Endothelial cell of umbilical vein (primary cell): Measurements from ENCODE around the gene LRP5. TPM values are rescaled to one million over a fixed set of nuclear protein-coding genes. Genes with fewer than 3 reads are reported as not detected.

Experiments
- BruUV-seq: library from RNA; stranded (reverse); fragments of 400-500 nt; replicated peaks from 2 replicates; lab custom pipeline; 2021; lab: Mats Ljungman, UMichigan
- CTCF ChIA-PET: fragments of 300-600, 350-600 bp; sonication (Branson Sonifier 250); formaldehyde crosslinking; loops from one replicate; lab custom pipeline; 2021; ENCODE audit warnings: antibody characterized with exemption, inconsistent platforms; lab: Charles Lee
- POLR2A ChIA-PET: fragments of 300-600, 350-600 bp; sonication (Branson Sonifier 250); formaldehyde crosslinking; loops from one replicate; lab custom pipeline; 2021; ENCODE audit warnings: antibody characterized with exemption, inconsistent platforms; lab: Charles Lee
- DNase-seq: peaks from one replicate; pipeline ENCODE4 v3.0.0-alpha.2; 2011; ENCODE audit warnings: low read depth, low spot score
- FAIRE-seq: peaks from 2 replicates; lab custom pipeline; 2011; peaks lifted over from hg19 to GRCh38; lab: Jason Lieb, UNC
- H2AFZ ChIP-seq: 2 replicates; pipeline ENCODE4 v1.6.0; 2012; ENCODE audit warnings: low read depth, low read length, control low read depth, inconsistent platforms
- H3K27ac ChIP-seq: 2 replicates; pipeline ENCODE4 v1.5.1; 2011; ENCODE audit warnings: low read depth, mild to moderate bottlenecking, control low read depth, low read length, moderate library complexity; ENCODE audit not compliant: insufficient read depth
- H3K27me3 ChIP-seq, 2 experiments: 2 replicates each; pipeline versions ENCODE4 v1.6.0 to v1.6.1; 2011; ENCODE audit warnings: low read length in 2 of 2, mixed read lengths in 1 of 2; ENCODE audit not compliant: control insufficient read depth in 2 of 2, insufficient read depth in 2 of 2
- H3K36me3 ChIP-seq, 2 experiments: 2 replicates in 1 of 2; 3 replicates in 1 of 2; pipeline ENCODE4 v1.5.1; 2011; ENCODE audit warnings: low read length in 2 of 2, mild to moderate bottlenecking in 1 of 2, moderate library complexity in 1 of 2; ENCODE audit not compliant: control insufficient read depth in 2 of 2, insufficient read depth in 2 of 2; ENCODE audit errors: extremely low read depth in 1 of 2
- H3K4me1 ChIP-seq: 3 replicates; pipeline ENCODE4 v1.5.1; 2011; ENCODE audit warnings: mild to moderate bottlenecking, low read length; ENCODE audit not compliant: control insufficient read depth, insufficient read depth; ENCODE audit errors: extremely low read depth
- H3K4me2 ChIP-seq: 2 replicates; pipeline ENCODE4 v1.6.1; 2011; ENCODE audit warnings: low read length, control low read depth, mixed read lengths; ENCODE audit not compliant: insufficient read depth
- H3K4me3 ChIP-seq, 3 experiments: fragments of 200-600 bp in 1 of 3; sonication (generic), shearing (Covaris generic) in 1 of 3; replicated peaks in 1 of 3; 2 replicates each; pipeline ENCODE4 v1.5.1; 2011 to 2016; ENCODE audit warnings: control low read depth in 3 of 3, low read length in 3 of 3, mild to moderate bottlenecking in 2 of 3, inconsistent platforms in 1 of 3, low read depth in 1 of 3, moderate library complexity in 1 of 3; ENCODE audit not compliant: insufficient read depth in 1 of 3
- H3K79me2 ChIP-seq: 2 replicates; pipeline ENCODE4 v1.6.0; 2012; ENCODE audit warnings: low read length, inconsistent platforms; ENCODE audit not compliant: control insufficient read depth, insufficient read depth
- H3K9ac ChIP-seq: replicated peaks from 2 replicates; pipeline ENCODE3; 2011; ENCODE audit warnings: low read length, control low read depth; ENCODE audit not compliant: insufficient read depth; ENCODE audit errors: extremely low read depth
- H3K9me1 ChIP-seq: replicated peaks from 3 replicates; pipeline ENCODE4 v1.6.0; 2011; ENCODE audit warnings: mild to moderate bottlenecking, low read length; ENCODE audit not compliant: control insufficient read depth, insufficient read depth; ENCODE audit errors: extremely low read depth
- H3K9me3 ChIP-seq: replicated peaks from 2 replicates; pipeline ENCODE4 v1.5.1; 2012; ENCODE audit warnings: low read length, inconsistent platforms; ENCODE audit not compliant: control insufficient read depth, insufficient read depth
- H4K20me1 ChIP-seq: replicated peaks from 2 replicates; pipeline ENCODE3; 2011; ENCODE audit warnings: mild to moderate bottlenecking, low read length; ENCODE audit not compliant: control insufficient read depth, insufficient read depth; ENCODE audit errors: extremely low read depth
- EZH2 ChIP-seq: IDR thresholded peaks from 2 replicates; pipeline ENCODE4 v1.6.1; 2012; ENCODE audit warnings: borderline replicate concordance, low read depth, mild to moderate bottlenecking, moderate library complexity, low read length, inconsistent platforms; ENCODE audit not compliant: severe bottlenecking
- FOS ChIP-seq: IDR thresholded peaks from 2 replicates; pipeline ENCODE4 v1.6.1; 2011; ENCODE audit warnings: mild to moderate bottlenecking, low read length, moderate library complexity, borderline replicate concordance; ENCODE audit not compliant: insufficient read depth
- GATA2 ChIP-seq: IDR thresholded peaks from 2 replicates; pipeline ENCODE4 v1.7.0; 2011; ENCODE audit warnings: low read depth, mild to moderate bottlenecking, moderate library complexity, mixed read lengths, low read length; ENCODE audit not compliant: insufficient read length, insufficient read depth
- JUN ChIP-seq: IDR thresholded peaks from 2 replicates; pipeline ENCODE4 v1.6.1; 2011; ENCODE audit warnings: borderline replicate concordance, low read depth; ENCODE audit not compliant: insufficient read length, insufficient read depth
- MAX ChIP-seq: IDR thresholded peaks from 2 replicates; pipeline ENCODE4 v1.6.1; 2011; ENCODE audit not compliant: insufficient read depth, insufficient read length
- MYC ChIP-seq: IDR thresholded peaks from one replicate; pipeline ENCODE4 v1.6.1; 2011; ENCODE audit warnings: mild to moderate bottlenecking, low read depth, low read length
- POLR2A ChIP-seq: IDR thresholded peaks from 2 replicates; pipeline ENCODE4 v1.6.1; 2012; ENCODE audit warnings: low read depth, mild to moderate bottlenecking, control low read depth, low read length
- POLR2AphosphoS5 ChIP-seq: IDR thresholded peaks from 2 replicates; pipeline ENCODE4 v1.6.1; 2012; ENCODE audit warnings: low read depth, mild to moderate bottlenecking, control low read depth, low read length, moderate library complexity; ENCODE audit not compliant: insufficient read depth
- dilution Hi-C: fragments of 300-500 bp; cut with MboI; formaldehyde crosslinking; loops from one replicate; pipeline ENCODE4 v1.15.0; 2019; ENCODE audit warnings: low sequenced_read_pairs; ENCODE audit not compliant: extremely low pct_ligation_motif_present
- intact Hi-C: fragments of 100-400 bp; cut with micrococcal nuclease; formaldehyde crosslinking; loops from one replicate; pipeline ENCODE4 v1.10.0; 2022
- polyA plus RNA-seq, 4 experiments: library from polyadenylated mRNA; depleted of rRNA in 3 of 4; stranded (reverse) in 3 of 4; unstranded in 1 of 4; fragments of >200 nt; gene quantifications; 2 replicates each; pipeline versions ENCODE4 v1.2.1 to v1.2.3, GENCODE V29; 2011 to 2012; ENCODE audit warnings: missing spikeins in 1 of 4
- total RNA-seq: library from RNA; stranded (reverse); gene quantifications from 2 replicates; pipeline ENCODE4 v1.2.3, GENCODE V29; 2021
- TF ChIP-seq, protein P1 (sequence below), 2 donors: IDR thresholded peaks; 1 replicate in 1 of 2; 2 replicates in 1 of 2; pipeline ENCODE4 v1.5.1; 2011; ENCODE audit warnings: low read length in 2 of 2, mild to moderate bottlenecking in 2 of 2, moderate library complexity in 2 of 2, control low read depth in 1 of 2, inconsistent platforms in 1 of 2, low read depth in 1 of 2; ENCODE audit not compliant: insufficient read depth in 1 of 2; ENCODE audit errors: extremely low read depth in 1 of 2

Gene LRP5
- total and polyA plus RNA-seq, 2 donors (not counting 3 experiments of a cell fraction or from before 2014, with no cell fraction given): 35.1 to 51.8 TPM

DNA sequence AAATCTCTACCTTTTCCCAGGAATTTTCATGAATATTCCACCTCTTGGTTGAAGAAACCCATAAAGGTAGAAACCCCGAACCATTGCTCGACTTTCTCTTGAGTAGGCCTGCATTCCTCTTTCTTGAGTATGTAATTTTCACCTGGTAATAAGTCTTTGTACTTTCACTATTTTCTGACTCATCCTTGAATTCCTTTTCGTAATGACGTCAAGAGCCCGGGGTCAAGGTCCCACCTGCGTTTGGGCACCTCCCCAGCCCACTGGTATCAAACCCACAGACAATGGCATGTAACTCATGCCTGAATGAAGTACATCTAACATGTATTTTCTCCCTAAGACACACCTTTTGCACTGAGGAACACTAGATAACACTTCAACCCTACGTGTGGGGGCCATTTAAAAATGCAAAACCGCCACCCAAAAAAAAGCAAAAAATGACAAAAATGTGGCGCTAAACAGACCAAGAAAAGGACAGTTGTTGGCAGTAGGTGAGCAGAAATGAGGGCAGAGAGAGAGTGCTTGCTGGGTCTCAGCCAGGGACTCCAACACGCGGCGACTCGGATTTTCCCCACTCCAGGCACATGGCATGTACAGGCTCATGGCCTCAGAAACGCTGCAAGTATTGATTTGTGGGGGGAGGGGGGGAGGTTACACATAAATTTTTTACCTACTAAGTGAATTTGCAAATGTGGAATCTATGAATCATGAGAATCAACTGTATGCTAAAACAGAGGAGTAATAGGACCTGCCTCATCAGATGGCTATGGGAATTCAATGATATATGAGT lies 36.5 kb upstream of the LRP5 start:
- H3K27ac ChIP-seq: no peak overlapping the region
- no peak overlapping the region for H3K4me3 ChIP-seq
- no peaks in the 10 kb centered on the region for H3K9me1 ChIP-seq
- ChIA-PET POLR2A (no interaction called here), CTCF (no interaction called here)
- no peaks in the 10 kb centered on the region for H3K79me2 ChIP-seq
- FAIRE-seq (no peak), DNase-seq (no peak)
- dilution Hi-C loops (no loop called here), intact Hi-C loops (no loop called here)
- H3K36me3 ChIP-seq: no peaks in the 10 kb centered on the region
- H3K9ac ChIP-seq: no peak overlapping the region
- H3K4me1 ChIP-seq: peaks cover 3% of the 10 kb centered on the region
- BruUV-seq: no TSS peak
- no peak overlapping the region for H3K4me2 ChIP-seq
- TF ChIP-seq FOS: no peak
- TF ChIP-seq, protein P1, sequence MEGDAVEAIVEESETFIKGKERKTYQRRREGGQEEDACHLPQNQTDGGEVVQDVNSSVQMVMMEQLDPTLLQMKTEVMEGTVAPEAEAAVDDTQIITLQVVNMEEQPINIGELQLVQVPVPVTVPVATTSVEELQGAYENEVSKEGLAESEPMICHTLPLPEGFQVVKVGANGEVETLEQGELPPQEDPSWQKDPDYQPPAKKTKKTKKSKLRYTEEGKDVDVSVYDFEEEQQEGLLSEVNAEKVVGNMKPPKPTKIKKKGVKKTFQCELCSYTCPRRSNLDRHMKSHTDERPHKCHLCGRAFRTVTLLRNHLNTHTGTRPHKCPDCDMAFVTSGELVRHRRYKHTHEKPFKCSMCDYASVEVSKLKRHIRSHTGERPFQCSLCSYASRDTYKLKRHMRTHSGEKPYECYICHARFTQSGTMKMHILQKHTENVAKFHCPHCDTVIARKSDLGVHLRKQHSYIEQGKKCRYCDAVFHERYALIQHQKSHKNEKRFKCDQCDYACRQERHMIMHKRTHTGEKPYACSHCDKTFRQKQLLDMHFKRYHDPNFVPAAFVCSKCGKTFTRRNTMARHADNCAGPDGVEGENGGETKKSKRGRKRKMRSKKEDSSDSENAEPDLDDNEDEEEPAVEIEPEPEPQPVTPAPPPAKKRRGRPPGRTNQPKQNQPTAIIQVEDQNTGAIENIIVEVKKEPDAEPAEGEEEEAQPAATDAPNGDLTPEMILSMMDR (IDR thresholded peaks at IDR 0.05; ENCODE audit: extremely low read depth in 1 of 2, insufficient read depth in 1 of 2, low read depth in 1 of 2, low read length in 2 of 2): no peak
- TF ChIP-seq POLR2AphosphoS5: no peak
- no peak for TF ChIP-seq JUN
- no peak for TF ChIP-seq EZH2
- no peak for TF ChIP-seq MAX
- no peak for TF ChIP-seq GATA2
- TF ChIP-seq MYC: no peak
- TF ChIP-seq POLR2A: no peak
- no peaks in the 10 kb centered on the region for H3K9me3 ChIP-seq
- peaks cover 0 to 1% of the 10 kb centered on the region in 2 experiments for H3K27me3 ChIP-seq
- H2AFZ ChIP-seq: no peak overlapping the region
- H4K20me1 ChIP-seq: no peaks in the 10 kb centered on the region
